ENCODE data around the gene ERC2.

Gene ERC2

GRCh38 chr3:55488398-55489055 lies 979.7 kb downstream of the ERC2 start:
- no peak overlapping the region for H3K27ac ChIP-seq (ENCODE audit: low read depth, low read length)
- no peaks in the 10 kb centered on the region for H3K36me3 ChIP-seq (ENCODE audit: control insufficient read depth, insufficient read depth, low read length)
- no peak overlapping the region for H3K9ac ChIP-seq (ENCODE audit: low read depth, low read length)
- no peaks in the 10 kb centered on the region for H3K9me3 ChIP-seq (ENCODE audit: control insufficient read depth, insufficient read depth, low read length)
- H3K4me3 ChIP-seq (ENCODE audit: low read depth, low read length): peak overlapping the region; percentile 67
- peaks cover 28% of the 10 kb centered on the region for H3K4me1 ChIP-seq (ENCODE audit: control insufficient read depth, insufficient read depth, low read length)
- peaks cover 85% of the 10 kb centered on the region for H3K27me3 ChIP-seq (ENCODE audit: control insufficient read depth, insufficient read depth, low read length)

- no peaks in the 10 kb centered on the region for H3K36me3 ChIP-seq (ENCODE audit: control insufficient read depth, insufficient read depth, low read length)
- H3K27me3 ChIP-seq (ENCODE audit: control insufficient read depth, insufficient read depth, low read length): peaks cover 91% of the 10 kb centered on the region
- peaks cover 33% of the 10 kb centered on the region for H3K4me1 ChIP-seq (ENCODE audit: control insufficient read depth, insufficient read depth, low read length)
- H3K27ac ChIP-seq (ENCODE audit: low read depth, low read length): no peak overlapping the region
- peak overlapping the region; percentile 67 for H3K4me3 ChIP-seq (ENCODE audit: low read depth, low read length)
- no peaks in the 10 kb centered on the region for H3K9me3 ChIP-seq (ENCODE audit: control insufficient read depth, insufficient read depth, low read length)
- peak overlapping the region; percentile 45; the same call in 1 of the 2 replicates for H3K9ac ChIP-seq (ENCODE audit: low read depth, low read length)
Measured at GRCh38 chr3:55487381-55488241, 980.7 kb downstream of the ERC2 start.

GRCh38 chr3:55486857-55487380 lies 981.3 kb downstream of the ERC2 start, which contains the start of gene WNT5A:
Gene WNT5A, minus strand, starts transcription at chr3:55487306. Its CDS starts 321 bp downstream, at chr3:55486985.
- Histone ChIP-seq H3K9me3 (ENCODE audit: control insufficient read depth, insufficient read depth, low read length) (no peaks in the 10 kb centered on the region), H3K4me1 (ENCODE audit: control insufficient read depth, insufficient read depth, low read length) (peaks cover 33% of the 10 kb centered on the region), H3K36me3 (ENCODE audit: control insufficient read depth, insufficient read depth, low read length) (no peaks in the 10 kb centered on the region), H3K9ac (ENCODE audit: low read depth, low read length) (peak within 1 kb of the TSS; percentile 45; the same call in 1 of the 2 replicates), H3K27ac (ENCODE audit: low read depth, low read length) (peak within 1 kb of the TSS; percentile 20), H3K27me3 (ENCODE audit: control insufficient read depth, insufficient read depth, low read length) (peaks cover 91% of the 10 kb centered on the region), H3K4me3 (ENCODE audit: low read depth, low read length) (peak within 1 kb of the TSS; percentile 67)

DNA sequence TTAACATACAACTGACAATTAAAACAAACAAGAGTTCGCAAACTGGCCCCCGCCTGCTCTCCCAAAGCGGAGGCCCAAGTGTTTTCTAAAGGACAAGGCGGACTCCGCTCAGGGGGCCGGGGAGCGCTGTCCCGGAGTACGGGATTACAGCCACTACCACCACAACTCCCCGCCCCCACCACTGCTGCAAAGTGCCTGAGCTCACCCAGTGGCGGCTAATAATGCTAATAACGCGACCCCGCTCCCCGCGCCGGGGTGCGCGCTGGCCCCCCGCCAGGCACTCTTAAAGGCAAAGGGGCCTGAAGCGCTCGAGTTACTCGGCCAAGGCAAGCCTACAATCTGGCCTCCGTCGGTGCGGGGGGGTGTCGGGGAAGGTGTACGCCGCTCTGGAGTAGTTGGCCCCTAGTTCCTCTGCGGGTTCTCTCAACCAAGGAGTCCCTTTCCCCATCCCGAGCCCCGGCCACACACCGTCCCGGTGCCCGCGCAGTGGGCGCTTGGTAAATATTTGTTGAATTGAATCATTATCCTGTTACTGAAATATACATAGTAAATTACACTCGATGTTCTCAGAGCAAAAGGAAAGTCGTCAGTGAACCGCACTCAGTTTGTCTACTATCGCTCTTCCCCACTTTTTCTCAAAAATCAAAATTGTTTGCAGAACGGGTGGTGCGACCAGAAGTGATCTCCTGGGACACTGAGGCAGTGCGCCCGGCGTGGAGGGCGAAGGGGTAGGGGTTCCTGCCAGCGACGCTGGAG lies 982.0 kb downstream of the ERC2 start:
- Histone ChIP-seq H3K4me1 (ENCODE audit: control insufficient read depth, insufficient read depth, low read length) (peaks cover 35% of the 10 kb centered on the region), H3K36me3 (ENCODE audit: control insufficient read depth, insufficient read depth, low read length) (no peaks in the 10 kb centered on the region), H3K9ac (ENCODE audit: low read depth, low read length) (peak overlapping the region; percentile 49; the same call in 1 of the 2 replicates), H3K27me3 (ENCODE audit: control insufficient read depth, insufficient read depth, low read length) (peaks cover 91% of the 10 kb centered on the region), H3K9me3 (ENCODE audit: control insufficient read depth, insufficient read depth, low read length) (no peaks in the 10 kb centered on the region), H3K4me3 (ENCODE audit: low read depth, low read length) (peak overlapping the region; percentile 67), H3K27ac (ENCODE audit: low read depth, low read length) (peak overlapping the region; percentile 20)

GRCh38 chr3:55484801-55485791 lies 983.2 kb downstream of the ERC2 start:
- peak overlapping the region; percentile 49; the same call in 1 of the 2 replicates for H3K9ac ChIP-seq (ENCODE audit: low read depth, low read length)
- H3K4me3 ChIP-seq (ENCODE audit: low read depth, low read length): peak overlapping the region; percentile 68
- H3K9me3 ChIP-seq (ENCODE audit: control insufficient read depth, insufficient read depth, low read length): no peaks in the 10 kb centered on the region
- H3K36me3 ChIP-seq (ENCODE audit: control insufficient read depth, insufficient read depth, low read length): no peaks in the 10 kb centered on the region
- H3K4me1 ChIP-seq (ENCODE audit: control insufficient read depth, insufficient read depth, low read length): peaks cover 32% of the 10 kb centered on the region
- H3K27me3 ChIP-seq (ENCODE audit: control insufficient read depth, insufficient read depth, low read length): peaks cover 91% of the 10 kb centered on the region
- H3K27ac ChIP-seq (ENCODE audit: low read depth, low read length): peak overlapping the region; percentile 20

DNA sequence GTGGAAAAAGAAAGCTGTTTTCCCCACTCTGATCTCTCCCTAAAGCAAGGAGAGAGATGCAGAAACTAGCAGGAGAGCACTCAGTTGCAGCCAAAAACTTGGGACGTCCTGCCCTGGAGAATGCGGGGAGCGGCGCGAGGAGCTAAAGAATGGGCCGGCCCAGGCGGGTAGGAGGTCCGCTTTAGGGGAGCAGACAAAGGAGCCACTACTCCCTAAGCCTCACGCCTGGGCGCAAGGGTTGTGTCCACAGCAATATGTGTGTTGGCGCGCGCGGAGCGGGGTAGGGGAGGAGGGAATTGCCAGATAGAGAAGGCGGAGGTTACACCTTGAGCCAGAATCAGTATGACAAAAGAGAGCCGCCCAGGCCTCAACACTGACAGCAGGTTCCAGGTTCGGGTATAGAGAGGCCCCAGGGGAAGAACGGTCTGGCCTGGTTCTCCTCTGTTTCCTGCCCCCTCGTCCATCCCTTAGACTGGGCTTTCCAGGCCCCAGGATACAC lies 984.0 kb downstream of the ERC2 start:
- H3K9ac ChIP-seq (ENCODE audit: low read depth, low read length): no peak overlapping the region
- peaks cover 23% of the 10 kb centered on the region for H3K4me1 ChIP-seq (ENCODE audit: control insufficient read depth, insufficient read depth, low read length)
- no peak overlapping the region for H3K27ac ChIP-seq (ENCODE audit: low read depth, low read length)
- H3K9me3 ChIP-seq (ENCODE audit: control insufficient read depth, insufficient read depth, low read length): no peaks in the 10 kb centered on the region
- H3K36me3 ChIP-seq (ENCODE audit: control insufficient read depth, insufficient read depth, low read length): no peaks in the 10 kb centered on the region
- H3K4me3 ChIP-seq (ENCODE audit: low read depth, low read length): peak overlapping the region; percentile 68
- peaks cover 91% of the 10 kb centered on the region for H3K27me3 ChIP-seq (ENCODE audit: control insufficient read depth, insufficient read depth, low read length)

DNA sequence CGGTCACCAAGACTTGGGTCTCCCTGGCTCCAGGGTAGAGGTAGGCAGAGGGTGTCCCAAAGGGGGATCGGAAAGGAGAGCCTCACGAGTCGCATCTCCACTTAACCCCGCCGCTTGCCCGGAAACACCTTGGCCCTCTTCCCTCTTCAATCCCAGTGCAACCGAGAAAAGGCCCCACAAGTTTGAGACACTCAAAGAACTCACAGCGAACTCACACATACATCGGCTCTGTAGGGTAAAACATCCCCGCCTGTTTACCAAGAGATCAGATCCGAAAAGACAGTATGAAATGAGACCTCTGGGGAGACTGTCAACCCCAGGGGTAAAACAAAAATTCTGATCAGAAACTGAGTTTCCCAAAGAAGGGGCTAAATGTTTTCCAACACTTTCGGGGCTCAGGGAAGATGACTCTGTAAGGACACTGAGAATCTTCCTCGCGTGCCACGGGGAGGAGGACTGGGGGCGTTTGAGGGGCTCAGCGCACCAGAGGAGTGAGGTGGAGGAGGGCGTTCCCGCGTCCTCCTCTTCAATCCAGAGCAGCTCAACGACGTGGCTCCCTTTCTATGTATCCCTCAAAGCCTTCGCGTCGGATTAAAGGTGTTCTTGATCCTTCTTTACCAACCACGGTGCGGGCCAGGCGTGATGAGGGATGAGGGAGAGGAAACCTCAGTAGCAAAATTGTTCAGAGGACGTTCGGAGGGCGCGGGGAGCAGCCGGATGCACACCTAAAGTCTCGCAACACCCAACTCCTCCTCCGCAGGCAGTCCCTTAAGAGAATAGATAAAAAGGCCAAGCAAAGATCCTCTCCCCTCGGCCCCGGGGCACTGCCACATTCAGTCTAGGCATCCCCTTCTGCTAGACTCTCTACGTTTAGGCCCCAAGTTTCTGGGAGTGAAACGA lies 984.8 kb downstream of the ERC2 start:
- peaks cover 19% of the 10 kb centered on the region for H3K4me1 ChIP-seq (ENCODE audit: control insufficient read depth, insufficient read depth, low read length)
- H3K9ac ChIP-seq (ENCODE audit: low read depth, low read length): no peak overlapping the region
- H3K27ac ChIP-seq (ENCODE audit: low read depth, low read length): no peak overlapping the region
- peaks cover 89% of the 10 kb centered on the region for H3K27me3 ChIP-seq (ENCODE audit: control insufficient read depth, insufficient read depth, low read length)
- H3K4me3 ChIP-seq (ENCODE audit: low read depth, low read length): peak overlapping the region; percentile 68
- H3K36me3 ChIP-seq (ENCODE audit: control insufficient read depth, insufficient read depth, low read length): no peaks in the 10 kb centered on the region
- no peaks in the 10 kb centered on the region for H3K9me3 ChIP-seq (ENCODE audit: control insufficient read depth, insufficient read depth, low read length)

- no peak overlapping the region for H3K9ac ChIP-seq (ENCODE audit: low read depth, low read length)
- H3K4me1 ChIP-seq (ENCODE audit: control insufficient read depth, insufficient read depth, low read length): peaks cover 19% of the 10 kb centered on the region
- no peak overlapping the region for H3K27ac ChIP-seq (ENCODE audit: low read depth, low read length)
- peaks cover 90% of the 10 kb centered on the region for H3K27me3 ChIP-seq (ENCODE audit: control insufficient read depth, insufficient read depth, low read length)
- no peaks in the 10 kb centered on the region for H3K36me3 ChIP-seq (ENCODE audit: control insufficient read depth, insufficient read depth, low read length)
- no peaks in the 10 kb centered on the region for H3K9me3 ChIP-seq (ENCODE audit: control insufficient read depth, insufficient read depth, low read length)
- peak overlapping the region; percentile 68 for H3K4me3 ChIP-seq (ENCODE audit: low read depth, low read length)
Measured at GRCh38 chr3:55482496-55483195, 985.6 kb downstream of the ERC2 start.

Measured in HUES48 (cell line).